NCI-H524 treated with DMSO at 0.1 percent for 48 hours (cell line): ENCODE measurements around the gene LRP8.
A peak's percentile ranks its signal among the peaks of the same experiment; 100 is the strongest.

Experiments used
- DNase-seq: peaks from one replicate; lab custom pipeline; 2025; lab: John Stamatoyannopoulos, UW

Gene LRP8

GRCh38 chr1:53304527-53304926, 23.3 kb downstream of the LRP8 start:
- no peak for DNase-seq

- peak; percentile 29 for DNase-seq
Measured at GRCh38 chr1:53303726-53304515, 23.9 kb downstream of the LRP8 start.

- DNase-seq = no peak
Measured at GRCh38 chr1:53303243-53303642, 24.6 kb downstream of the LRP8 start.

- DNase-seq = no peak
Measured at GRCh38 chr1:53299233-53299632, 28.6 kb downstream of the LRP8 start.

GRCh38 chr1:53298045-53298637, 29.7 kb downstream of the LRP8 start:
- DNase-seq = no peak

- no peak for DNase-seq
Measured at GRCh38 chr1:53297195-53297594, 30.7 kb downstream of the LRP8 start.

- no peak for DNase-seq
Measured at GRCh38 chr1:53296117-53296749, 31.6 kb downstream of the LRP8 start.

GRCh38 chr1:53295726-53296116, 32.1 kb downstream of the LRP8 start:
- DNase-seq = no peak

- no peak for DNase-seq
Measured at GRCh38 chr1:53295295-53295694, 32.6 kb downstream of the LRP8 start.

- no peak for DNase-seq
Measured at GRCh38 chr1:53294567-53294966, 33.3 kb downstream of the LRP8 start.

- DNase-seq = no peak
Measured at GRCh38 chr1:53294061-53294460, 33.8 kb downstream of the LRP8 start.

- DNase-seq = no peak
Measured at GRCh38 chr1:53293123-53293522, 34.7 kb downstream of the LRP8 start.

GRCh38 chr1:53292690-53293089, 35.2 kb downstream of the LRP8 start:
- no peak for DNase-seq

- DNase-seq = no peak
Measured at GRCh38 chr1:53291574-53291973, 36.3 kb downstream of the LRP8 start.

GRCh38 chr1:53288790-53289429, 39.0 kb downstream of the LRP8 start:
- peak; percentile 34 for DNase-seq

- no peak for DNase-seq
Measured at GRCh38 chr1:53288002-53288789, 39.7 kb downstream of the LRP8 start.

GRCh38 chr1:53286955-53287354, 40.9 kb downstream of the LRP8 start:
- no peak for DNase-seq

- DNase-seq = no peak
Measured at GRCh38 chr1:53285969-53286760, 41.7 kb downstream of the LRP8 start.

- DNase-seq = no peak
Measured at GRCh38 chr1:53285546-53285945, 42.3 kb downstream of the LRP8 start.

- no peak for DNase-seq
Measured at GRCh38 chr1:53284224-53285020, 43.4 kb downstream of the LRP8 start.
